GM12801 (cell line): ENCODE data around the gene SYNGR2.

Experiments used
- TF ChIP-seq, protein P1 (sequence below): IDR thresholded peaks from one replicate; pipeline ENCODE4 v1.5.1; 2011; ENCODE audit warnings: control low read depth; ENCODE audit not compliant: insufficient read length; ENCODE audit errors: extremely low read depth

SYNGR2 gene

DNA sequence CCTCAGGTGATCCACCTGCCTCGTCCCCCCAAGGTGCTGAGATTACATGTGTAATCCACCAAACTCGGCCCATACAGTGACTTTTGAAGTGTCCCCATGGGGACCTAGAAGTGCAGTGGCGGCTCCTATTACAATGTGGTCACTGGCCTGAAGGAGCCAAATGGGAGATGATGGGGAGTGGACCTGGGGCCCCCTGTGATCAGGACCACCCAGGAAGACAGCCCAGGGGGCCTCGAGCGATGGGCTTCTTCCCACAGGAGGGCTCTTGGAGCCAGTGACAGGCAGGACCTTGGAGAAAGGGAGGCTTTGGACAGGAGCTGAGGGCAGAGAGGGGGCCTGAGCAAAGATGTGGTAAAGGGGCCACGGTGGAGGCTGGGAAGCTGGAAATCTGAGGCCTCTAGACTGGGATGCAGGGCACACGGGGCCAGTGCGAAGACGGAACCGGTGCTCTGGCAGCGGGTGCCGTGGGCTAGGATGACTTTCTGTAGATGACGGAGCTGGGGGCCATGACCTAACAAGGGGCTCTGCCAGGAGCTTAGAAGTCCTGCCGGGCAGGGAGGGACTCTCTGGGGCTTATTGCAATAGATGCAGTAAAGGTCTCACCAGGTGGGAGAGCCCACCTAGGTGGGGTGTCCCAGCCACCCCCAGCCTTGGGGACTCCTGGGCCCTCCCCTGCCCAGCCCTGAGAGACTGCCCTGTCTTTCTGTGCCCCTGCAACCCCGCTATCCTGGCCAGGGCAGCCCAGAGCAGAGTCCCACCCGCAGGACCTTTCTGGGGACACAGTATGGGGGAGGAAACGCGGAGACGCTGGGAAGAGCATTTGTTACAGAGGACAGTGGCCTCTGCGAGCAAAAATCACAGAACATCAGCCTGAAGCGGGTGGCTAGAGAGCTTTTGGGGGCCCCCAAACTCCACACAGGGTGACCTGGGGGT, 24.9 kb upstream of the SYNGR2 start:
- TF ChIP-seq, protein P1, sequence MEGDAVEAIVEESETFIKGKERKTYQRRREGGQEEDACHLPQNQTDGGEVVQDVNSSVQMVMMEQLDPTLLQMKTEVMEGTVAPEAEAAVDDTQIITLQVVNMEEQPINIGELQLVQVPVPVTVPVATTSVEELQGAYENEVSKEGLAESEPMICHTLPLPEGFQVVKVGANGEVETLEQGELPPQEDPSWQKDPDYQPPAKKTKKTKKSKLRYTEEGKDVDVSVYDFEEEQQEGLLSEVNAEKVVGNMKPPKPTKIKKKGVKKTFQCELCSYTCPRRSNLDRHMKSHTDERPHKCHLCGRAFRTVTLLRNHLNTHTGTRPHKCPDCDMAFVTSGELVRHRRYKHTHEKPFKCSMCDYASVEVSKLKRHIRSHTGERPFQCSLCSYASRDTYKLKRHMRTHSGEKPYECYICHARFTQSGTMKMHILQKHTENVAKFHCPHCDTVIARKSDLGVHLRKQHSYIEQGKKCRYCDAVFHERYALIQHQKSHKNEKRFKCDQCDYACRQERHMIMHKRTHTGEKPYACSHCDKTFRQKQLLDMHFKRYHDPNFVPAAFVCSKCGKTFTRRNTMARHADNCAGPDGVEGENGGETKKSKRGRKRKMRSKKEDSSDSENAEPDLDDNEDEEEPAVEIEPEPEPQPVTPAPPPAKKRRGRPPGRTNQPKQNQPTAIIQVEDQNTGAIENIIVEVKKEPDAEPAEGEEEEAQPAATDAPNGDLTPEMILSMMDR: no peak

DNA sequence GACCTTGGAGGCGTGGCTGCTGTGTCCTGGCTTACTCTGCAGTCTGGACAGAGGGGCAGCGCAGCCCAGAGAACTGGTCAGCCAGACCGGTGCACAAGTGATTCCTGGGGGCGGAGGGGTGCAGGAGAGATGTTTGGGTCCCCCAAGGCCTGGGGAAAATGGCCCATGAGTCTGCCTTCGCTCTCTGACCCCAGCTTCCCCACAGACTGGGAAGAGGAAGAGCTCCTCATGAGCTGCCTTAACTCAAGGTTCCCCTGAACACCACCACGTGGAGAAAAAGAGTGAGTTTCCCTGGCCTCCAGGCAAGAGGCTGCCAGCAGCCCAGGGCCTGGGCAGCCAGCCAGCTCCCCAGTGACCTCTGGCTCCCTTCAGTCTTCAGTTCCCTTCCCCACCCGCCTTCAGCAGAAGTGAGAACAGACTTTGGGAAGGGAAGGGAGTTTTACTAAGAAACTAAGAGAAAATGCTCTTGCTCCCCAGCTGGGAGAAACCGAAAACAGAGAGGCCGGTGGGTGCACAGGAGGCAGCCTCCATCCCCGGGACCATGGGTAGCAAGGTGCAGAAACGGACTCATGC, 24.1 kb upstream of the SYNGR2 start:
- TF ChIP-seq, protein P1: no peak

- TF ChIP-seq, protein P1: no peak
These were observed 23.4 kb upstream of the SYNGR2 start for GRCh38 chr17:78144736-78145641.

DNA sequence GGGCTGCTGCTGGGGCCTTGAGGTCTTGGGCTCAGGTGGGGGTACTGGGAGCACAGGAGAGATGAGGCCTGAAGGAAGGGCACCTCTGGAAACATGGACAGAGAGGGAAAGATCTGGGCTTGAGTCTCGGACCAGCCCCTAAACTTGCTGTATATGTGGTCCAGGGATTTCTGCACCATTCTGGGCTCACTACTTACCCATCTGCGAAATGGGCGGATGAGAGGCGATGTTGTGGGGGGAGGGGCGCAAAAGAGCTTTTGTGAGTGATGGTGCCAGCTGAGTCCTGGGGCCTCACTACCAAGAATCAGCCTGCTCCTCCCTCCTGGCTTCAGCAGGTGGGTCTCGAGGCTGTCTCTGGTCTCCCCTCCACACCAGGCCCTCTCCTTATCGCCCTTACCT, 21.9 kb upstream of the SYNGR2 start:
- TF ChIP-seq, protein P1: no peak

DNA sequence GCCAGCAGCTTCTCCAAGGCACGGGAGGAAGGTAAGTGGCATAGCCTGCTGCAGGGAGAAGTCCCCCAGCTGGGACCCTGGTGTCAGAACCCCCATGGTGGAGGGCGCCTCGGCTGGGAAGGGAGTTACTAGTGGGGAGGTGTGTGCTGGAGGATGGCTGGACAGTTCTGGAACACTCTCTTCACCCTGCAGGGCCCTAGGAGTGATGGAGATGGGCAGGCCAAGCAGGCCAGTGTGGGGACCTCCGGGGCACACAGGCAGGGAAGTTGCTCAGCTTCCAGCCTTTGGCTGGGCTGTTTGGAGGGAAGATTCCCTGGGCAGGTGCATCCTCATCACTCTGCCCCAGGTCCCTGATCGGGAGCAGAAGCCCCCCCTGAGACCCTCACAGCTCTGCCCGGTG, 21.5 kb upstream of the SYNGR2 start:
- TF ChIP-seq, protein P1: no peak

- TF ChIP-seq, protein P1: no peak
These were observed 20.9 kb upstream of the SYNGR2 start for GRCh38 chr17:78147315-78147998.
